ENCODE measurements around the gene FAM131A. TPM values are rescaled to one million over a fixed set of nuclear protein-coding genes. Genes with fewer than 3 reads are reported as not detected.

Gene FAM131A
- total and polyA plus RNA-seq, 2 donors (not counting 3 experiments of a cell fraction or from before 2014, with no cell fraction given), result 19.9 to 29.9 TPM

- Histone ChIP-seq H3K9me1 (replicated peaks; ENCODE audit: control insufficient read depth, extremely low read depth, insufficient read depth, low read length) (no peaks in the 10 kb centered on the region), H3K4me1 (ENCODE audit: control insufficient read depth, extremely low read depth, insufficient read depth, low read length) (no peaks in the 10 kb centered on the region), H3K27me3 (ENCODE audit: control insufficient read depth in 2 of 2, insufficient read depth in 2 of 2, low read length in 2 of 2) (peaks cover 17 to 18% of the 10 kb centered on the region in 2 experiments), H3K79me2 (ENCODE audit: control insufficient read depth, insufficient read depth, low read length) (no peaks in the 10 kb centered on the region), H3K9ac (replicated peaks; ENCODE audit: extremely low read depth, insufficient read depth, low read length) (no peak overlapping the region), H3K4me3 (replicated peaks in 1 of 3; ENCODE audit: insufficient read depth in 1 of 3, low read depth in 1 of 3, low read length in 3 of 3) (no peak overlapping the region), H3K27ac (ENCODE audit: insufficient read depth, low read depth, low read length) (no peak overlapping the region), H2AFZ (ENCODE audit: low read depth, low read length) (no peak overlapping the region), H3K9me3 (replicated peaks; ENCODE audit: control insufficient read depth, insufficient read depth, low read length) (no peaks in the 10 kb centered on the region), H3K36me3 (ENCODE audit: control insufficient read depth in 2 of 2, extremely low read depth in 1 of 2, insufficient read depth in 2 of 2, low read length in 2 of 2) (no peaks in the 10 kb centered on the region), H4K20me1 (replicated peaks; ENCODE audit: control insufficient read depth, extremely low read depth, insufficient read depth, low read length) (no peaks in the 10 kb centered on the region), H3K4me2 (ENCODE audit: insufficient read depth, low read length) (no peak overlapping the region)
- TF ChIP-seq CTCF (IDR thresholded peaks at IDR 0.05; ENCODE audit: extremely low read depth in 1 of 2, insufficient read depth in 1 of 2, low read depth in 1 of 2, low read length in 2 of 2), result no peak
- no peak for TF ChIP-seq GATA2 (IDR thresholded peaks at IDR 0.05; ENCODE audit: insufficient read depth, insufficient read length, low read depth, low read length)
- no peak for TF ChIP-seq JUN (IDR thresholded peaks at IDR 0.05; ENCODE audit: borderline replicate concordance, insufficient read depth, insufficient read length, low read depth)
- no peak for TF ChIP-seq FOS (IDR thresholded peaks at IDR 0.05; ENCODE audit: borderline replicate concordance, insufficient read depth, low read length)
- TF ChIP-seq POLR2A (IDR thresholded peaks at IDR 0.05; ENCODE audit: low read depth, low read length), result no peak
- TF ChIP-seq EZH2 (IDR thresholded peaks at IDR 0.05; ENCODE audit: borderline replicate concordance, low read depth, low read length, severe bottlenecking), result no peak
- TF ChIP-seq MYC (IDR thresholded peaks at IDR 0.05; ENCODE audit: low read depth, low read length), result no peak
- TF ChIP-seq MAX (IDR thresholded peaks at IDR 0.05; ENCODE audit: insufficient read depth, insufficient read length), result no peak
- TF ChIP-seq POLR2AphosphoS5 (IDR thresholded peaks at IDR 0.05; ENCODE audit: insufficient read depth, low read depth, low read length), result no peak
- intact Hi-C loops (cut with micrococcal nuclease), result no loop called here
- ChIA-PET CTCF (interaction anchor here (1.6 to 6.9 kb wide), 2 partner anchors 15 to 155 kb away, joined by 4 to 52 read pairs; no protein-coding TSS in a partner anchor), POLR2A (interaction anchor here (0.5 kb wide), 1 partner anchor 161 kb away, joined by 4 read pairs; no protein-coding TSS in a partner anchor)
- dilution Hi-C loops (cut with MboI; ENCODE audit: extremely low pct_ligation_motif_present, low sequenced_read_pairs), result no loop called here
- FAIRE-seq, result no peak
- no TSS peak for BruUV-seq (replicated peaks)
- DNase-seq (ENCODE audit: low read depth, low spot score), result no peak
Observed at GRCh38 chr3:184387174-184387714, 49.8 kb downstream of the FAM131A start.

All from endothelial cell of umbilical vein (primary cell).